Measurements from ENCODE around the gene CACNA1H.
"Not testable (repeated sequence)": the region's sequence is repeated elsewhere in the genome, so short reads cannot be mapped to it uniquely, and the experiment has no call there.

CACNA1H gene

DNA sequence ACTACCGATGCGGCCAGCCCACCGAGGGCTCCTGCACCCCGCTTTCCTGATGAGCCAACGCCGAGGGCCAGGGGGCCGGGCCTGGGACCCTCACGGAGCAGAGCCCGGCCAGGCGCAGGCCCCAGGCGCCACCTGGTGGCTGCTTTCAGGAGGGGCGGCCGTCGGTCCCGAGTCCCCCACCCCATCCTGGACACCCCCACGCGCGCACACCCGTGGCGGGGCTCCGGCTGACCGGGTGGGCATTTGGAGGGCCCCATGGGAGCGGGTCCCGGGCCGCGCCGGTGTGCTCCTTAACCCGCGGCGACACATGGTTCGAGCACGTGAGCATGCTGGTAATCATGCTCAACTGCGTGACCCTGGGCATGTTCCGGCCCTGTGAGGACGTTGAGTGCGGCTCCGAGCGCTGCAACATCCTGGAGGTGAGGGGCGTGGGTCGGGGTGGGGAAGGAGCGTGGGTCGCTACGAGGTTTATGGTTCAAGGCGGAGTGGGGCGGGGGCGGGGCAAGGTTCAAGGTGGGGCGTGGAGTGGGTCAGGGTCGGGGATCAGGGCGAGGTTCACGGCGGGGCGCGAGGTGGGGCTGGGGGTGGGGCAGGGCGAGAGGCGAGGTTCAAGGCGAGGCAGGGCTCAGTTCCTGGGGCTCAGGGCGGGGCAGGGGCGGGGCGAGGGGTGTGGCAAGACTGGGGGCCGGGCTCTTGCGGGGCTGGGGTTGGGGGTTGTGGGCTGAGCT, 41.9 kb downstream of the CACNA1H start:
- peak; percentile 72 for DNase-seq

DNA sequence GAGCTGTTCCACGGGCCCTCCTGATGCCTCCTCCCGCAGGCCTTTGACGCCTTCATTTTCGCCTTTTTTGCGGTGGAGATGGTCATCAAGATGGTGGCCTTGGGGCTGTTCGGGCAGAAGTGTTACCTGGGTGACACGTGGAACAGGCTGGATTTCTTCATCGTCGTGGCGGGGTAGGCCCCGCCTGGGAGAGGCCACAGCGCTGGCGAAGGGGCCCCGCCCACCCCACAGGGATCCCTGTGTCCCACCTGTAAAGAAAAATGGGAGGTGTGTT, 42.4 kb downstream of the CACNA1H start:
- no peak for DNase-seq

DNA sequence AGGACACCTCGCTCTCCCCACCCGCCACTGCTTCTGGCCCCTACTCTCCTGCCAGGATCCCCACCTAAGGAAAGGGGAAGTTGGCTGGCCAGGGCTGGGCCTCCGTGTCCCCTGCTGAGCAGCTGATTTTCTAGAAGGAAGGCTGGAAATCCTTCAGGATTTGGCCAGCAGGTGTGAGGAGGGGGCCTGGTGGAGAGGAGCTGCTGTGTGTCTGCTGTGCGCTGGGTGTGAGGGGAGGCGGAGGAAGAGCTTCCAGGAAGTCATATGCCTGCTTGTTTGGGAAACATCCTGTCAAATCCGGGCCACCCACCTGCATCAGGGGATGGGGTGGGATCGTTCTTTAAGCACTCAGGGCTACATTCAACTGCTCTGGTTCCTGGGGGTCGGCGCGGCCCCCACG, 43.6 kb downstream of the CACNA1H start:
- DNase-seq, result no peak

DNA sequence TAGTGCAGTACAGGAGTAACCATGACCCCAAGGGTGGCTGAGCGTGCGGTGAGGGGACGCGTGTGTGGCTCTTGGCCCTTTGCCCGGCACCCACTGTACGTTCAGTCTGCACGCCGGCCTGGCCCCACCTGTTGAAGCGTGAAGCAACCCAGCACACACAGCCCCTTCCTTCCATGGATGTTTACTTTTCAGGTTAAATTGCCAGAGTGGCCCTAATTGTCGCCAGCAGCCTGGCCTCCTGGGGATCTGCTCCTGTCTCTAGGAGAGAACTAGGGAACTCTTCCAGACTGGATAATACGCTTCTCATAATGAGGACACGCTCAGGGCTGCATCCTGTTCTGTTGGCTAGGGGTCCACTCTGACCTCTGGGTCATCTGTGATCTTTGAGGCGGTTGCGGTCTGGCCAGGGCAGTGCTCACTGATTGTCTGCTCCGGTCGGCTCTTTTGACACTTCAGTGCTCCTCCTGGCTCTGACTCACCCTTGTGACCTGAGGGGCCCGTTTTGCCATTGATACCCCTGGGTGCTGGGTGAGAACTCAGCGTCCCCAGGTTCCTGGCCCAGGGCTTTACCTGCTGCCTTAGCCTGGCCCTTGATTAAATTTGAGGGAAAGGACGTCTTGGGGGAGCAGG, 44.4 kb downstream of the CACNA1H start:
- no peak for DNase-seq

DNA sequence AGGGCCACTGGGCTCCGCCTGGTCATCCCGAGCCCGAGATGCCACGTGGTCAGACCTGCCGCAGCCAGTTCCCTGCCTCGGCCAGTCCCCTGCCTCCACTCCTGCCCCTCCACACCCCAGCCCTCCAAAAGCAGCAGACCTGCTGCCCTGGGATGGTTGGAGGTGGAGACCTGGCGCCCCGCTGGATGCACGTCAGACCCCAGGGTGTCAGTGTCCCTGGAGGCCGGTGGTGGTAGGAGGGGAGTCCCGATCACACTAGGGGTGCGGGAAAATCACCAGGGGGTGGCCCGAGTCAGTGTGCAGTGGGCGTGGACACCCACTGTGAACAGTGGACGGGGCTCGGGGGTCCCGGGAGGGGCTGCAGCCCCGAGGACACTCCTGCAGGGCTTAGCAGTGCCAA, 45.3 kb downstream of the CACNA1H start:
- no peak for DNase-seq

DNA sequence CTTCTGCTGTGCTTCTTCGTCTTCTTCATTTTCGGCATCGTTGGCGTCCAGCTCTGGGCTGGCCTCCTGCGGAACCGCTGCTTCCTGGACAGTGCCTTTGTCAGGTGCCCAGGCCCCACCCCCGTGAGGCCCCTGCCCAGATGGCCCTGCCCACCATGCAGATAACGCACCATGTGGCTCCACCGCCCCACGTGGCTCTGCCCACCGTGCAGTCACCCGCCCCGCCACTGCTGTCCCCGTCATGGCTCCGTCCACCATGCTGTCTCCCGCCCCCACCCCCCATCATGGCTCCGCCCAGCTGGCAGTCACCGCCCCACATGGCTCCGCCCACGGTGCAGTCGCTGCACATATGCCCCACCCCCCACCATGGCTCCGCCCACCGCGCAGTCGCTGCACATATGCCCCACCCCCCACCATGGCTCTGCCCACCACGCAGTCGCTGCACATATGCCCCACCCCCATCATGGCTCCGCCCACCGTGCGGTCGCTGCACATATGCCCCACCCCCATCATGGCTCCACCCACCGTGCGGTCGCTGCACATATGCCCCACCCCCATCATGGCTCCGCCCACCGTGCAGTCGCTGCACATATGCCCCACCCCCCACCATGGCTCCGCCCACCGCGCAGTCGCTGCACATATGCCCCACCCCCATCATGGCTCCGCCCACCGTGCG, 45.9 kb downstream of the CACNA1H start:
- DNase-seq, result not testable (repeated sequence)

DNA sequence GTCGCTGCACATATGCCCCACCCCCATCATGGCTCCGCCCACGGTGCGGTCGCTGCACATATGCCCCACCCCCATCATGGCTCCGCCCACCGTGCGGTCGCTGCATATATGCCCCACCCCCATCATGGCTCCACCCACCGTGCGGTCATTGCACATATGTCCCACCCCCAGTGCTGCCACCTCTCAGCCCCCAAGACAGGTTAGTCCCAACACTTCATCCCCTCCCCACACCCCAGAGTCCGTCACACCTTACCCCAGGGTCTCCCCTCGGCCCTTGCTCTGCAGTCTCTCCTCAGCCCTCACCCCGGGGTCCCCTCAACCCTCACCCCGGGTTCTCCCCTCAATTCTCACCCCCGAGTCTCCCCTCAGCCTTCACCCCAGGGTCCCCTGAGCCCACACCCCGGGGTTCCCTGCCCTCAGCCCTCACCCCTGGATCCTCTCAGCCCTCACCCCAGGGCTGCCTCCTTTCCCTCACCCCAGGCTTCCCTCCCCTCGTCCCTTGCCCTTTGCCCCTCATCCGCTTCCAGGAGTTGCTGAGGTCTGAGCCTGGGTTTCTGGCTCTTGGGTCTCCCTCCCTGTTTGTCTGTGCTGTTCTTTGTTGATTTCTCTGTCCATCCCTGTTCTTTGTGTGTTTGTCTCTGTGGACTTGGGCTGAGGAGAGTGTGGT, 46.6 kb downstream of the CACNA1H start:
- DNase-seq, result no peak

DNA sequence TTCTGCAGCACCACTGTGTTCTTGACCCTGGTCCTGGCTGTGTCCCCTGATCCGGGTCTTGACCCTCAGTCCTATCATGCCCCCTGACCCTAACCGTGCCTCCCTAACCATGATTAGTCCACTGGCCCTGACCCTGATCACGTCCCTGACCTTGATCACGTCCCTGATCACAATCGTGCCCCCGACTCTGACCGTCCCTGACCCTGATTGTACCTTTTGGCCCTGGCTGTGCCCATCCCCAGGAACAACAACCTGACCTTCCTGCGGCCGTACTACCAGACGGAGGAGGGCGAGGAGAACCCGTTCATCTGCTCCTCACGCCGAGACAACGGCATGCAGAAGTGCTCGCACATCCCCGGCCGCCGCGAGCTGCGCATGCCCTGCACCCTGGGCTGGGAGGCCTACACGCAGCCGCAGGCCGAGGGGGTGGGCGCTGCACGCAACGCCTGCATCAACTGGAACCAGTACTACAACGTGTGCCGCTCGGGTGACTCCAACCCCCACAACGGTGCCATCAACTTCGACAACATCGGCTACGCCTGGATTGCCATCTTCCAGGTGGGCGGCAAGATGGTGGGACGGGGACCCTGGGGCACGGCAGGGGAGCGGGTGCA, 47.2 kb downstream of the CACNA1H start:
- no peak for DNase-seq

DNA sequence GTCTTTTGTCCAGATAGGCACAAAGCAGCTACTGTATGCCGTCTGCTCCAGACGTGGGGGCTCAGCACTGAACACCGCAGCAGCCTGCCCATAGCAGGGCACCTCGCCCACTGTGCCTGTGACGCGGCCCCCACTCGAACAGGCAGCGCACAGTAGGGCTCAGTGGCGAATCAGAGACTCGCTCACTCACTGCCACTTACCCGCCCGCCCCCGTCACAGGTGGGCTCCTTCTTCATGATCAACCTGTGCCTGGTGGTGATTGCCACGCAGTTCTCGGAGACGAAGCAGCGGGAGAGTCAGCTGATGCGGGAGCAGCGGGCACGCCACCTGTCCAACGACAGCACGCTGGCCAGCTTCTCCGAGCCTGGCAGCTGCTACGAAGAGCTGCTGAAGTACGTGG, 48.5 kb downstream of the CACNA1H start:
- no peak for DNase-seq

DNA sequence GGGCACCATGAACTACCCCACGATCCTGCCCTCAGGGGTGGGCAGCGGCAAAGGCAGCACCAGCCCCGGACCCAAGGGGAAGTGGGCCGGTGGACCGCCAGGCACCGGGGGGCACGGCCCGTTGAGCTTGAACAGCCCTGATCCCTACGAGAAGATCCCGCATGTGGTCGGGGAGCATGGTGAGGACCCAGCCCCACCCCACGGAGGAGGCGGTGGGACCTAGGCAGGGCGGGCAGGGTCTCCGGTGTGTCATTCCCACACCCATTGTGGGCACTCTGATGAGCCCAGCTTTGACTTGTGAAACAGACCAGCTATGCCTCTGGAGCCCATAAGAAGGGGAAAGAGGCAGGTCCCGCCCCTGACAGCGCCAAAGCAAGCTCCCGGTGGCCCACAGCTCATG, 49.4 kb downstream of the CACNA1H start:
- no peak for DNase-seq

DNA sequence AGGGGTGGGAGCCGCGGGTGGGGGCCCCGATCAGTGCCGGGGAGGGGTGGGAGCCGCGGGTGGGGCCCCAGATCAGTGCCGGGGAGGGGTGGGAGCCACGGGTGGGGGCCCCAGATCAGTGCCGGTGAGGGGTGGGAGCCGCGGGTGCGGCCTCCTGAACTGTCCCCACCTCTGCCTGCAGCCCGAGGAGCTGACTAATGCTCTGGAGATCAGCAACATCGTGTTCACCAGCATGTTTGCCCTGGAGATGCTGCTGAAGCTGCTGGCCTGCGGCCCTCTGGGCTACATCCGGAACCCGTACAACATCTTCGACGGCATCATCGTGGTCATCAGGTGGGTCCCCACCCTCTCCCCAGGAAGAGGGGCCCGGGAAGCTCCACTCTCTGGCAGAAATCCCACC, 52.0 kb downstream of the CACNA1H start:
- no peak for DNase-seq

DNA sequence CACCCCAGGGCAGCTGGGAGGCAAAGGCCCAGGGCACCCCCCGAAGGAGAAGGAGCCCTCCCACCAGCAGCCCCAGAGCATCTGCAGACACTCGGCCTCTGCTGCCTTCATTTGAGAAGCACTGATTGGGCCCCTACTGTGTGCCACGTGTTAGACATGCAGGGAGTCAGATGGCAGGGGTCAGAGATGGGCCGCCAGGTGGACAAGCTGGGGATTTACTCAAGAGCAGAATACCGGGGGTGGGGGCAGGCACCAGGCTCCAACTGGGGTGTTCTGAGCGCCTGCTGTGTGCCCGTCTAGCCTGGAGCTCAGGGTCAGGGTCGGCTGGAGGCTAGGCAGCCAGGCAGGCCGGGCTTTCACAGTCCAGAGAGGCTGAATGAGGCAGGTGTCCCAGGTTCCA, 53.4 kb downstream of the CACNA1H start:
- DNase-seq, result no peak

DNA sequence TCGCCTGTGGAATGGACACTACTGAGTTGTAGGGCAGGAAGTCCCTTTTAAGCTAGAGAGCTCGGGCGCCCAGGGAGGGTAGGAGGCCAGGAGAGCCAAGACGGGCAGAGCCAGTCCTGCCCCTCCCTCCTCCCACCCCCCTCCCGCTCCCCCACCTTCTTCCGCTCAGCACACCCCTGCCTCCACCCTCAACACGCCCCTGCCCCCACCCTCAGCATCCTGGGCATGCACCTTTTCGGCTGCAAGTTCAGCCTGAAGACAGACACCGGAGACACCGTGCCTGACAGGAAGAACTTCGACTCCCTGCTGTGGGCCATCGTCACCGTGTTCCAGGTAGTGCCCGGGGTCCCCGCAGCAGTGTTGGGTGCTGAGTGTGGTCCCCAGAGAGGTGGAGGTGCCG, 53.9 kb downstream of the CACNA1H start:
- DNase-seq, result no peak

DNA sequence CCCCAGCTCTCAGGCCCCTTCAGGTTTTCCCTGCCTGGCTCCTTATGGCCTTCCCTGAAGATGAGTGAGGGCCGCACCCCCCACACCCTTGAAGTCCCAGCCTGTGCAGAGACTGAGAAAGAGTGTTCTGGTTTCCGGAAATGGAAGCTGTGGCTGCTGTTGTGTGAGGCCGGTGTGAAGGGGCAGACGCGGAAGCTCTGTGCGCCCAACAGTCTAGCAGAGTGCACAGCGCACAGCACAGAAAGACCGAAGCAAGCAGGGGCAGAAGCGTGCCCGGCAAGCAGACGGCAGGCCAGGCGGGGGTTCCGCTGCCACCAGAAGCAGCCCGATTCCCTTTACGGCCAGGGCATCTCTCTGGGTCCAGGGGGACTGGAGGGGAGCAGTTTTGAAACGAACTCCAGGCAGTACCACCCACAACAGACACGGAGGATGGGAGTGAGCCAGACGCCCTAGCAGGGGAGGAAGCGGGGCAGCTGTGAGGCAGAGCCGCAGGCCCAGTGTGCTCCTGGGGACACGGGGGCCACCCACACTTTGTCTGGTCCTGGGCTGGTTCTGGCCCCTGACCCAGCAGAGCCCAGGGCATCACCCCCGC, 55.4 kb downstream of the CACNA1H start:
- peak; percentile 60 for DNase-seq

DNA sequence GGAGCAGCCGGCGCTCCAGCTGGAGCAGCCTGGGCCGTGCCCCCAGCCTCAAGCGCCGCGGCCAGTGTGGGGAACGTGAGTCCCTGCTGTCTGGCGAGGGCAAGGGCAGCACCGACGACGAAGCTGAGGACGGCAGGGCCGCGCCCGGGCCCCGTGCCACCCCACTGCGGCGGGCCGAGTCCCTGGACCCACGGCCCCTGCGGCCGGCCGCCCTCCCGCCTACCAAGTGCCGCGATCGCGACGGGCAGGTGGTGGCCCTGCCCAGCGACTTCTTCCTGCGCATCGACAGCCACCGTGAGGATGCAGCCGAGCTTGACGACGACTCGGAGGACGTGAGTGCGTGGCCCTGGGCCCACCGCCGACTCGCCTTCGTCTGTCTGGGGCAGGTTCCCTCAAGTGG, 56.2 kb downstream of the CACNA1H start:
- DNase-seq, result no peak

DNA sequence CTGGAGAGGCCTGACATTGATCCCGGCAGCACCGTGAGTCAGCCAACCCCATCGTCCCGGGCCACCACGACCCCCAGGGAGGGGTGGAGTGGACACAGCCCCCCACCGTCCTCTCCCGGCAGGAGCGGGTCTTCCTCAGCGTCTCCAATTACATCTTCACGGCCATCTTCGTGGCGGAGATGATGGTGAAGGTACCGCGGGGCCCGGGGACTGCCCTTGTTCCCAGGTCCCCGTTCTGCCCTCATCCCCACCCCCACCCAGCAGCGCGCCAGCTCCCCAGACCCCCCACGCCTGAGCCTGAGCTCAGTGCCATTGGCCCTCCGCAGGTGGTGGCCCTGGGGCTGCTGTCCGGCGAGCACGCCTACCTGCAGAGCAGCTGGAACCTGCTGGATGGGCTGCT, 57.6 kb downstream of the CACNA1H start:
- no peak for DNase-seq

DNA sequence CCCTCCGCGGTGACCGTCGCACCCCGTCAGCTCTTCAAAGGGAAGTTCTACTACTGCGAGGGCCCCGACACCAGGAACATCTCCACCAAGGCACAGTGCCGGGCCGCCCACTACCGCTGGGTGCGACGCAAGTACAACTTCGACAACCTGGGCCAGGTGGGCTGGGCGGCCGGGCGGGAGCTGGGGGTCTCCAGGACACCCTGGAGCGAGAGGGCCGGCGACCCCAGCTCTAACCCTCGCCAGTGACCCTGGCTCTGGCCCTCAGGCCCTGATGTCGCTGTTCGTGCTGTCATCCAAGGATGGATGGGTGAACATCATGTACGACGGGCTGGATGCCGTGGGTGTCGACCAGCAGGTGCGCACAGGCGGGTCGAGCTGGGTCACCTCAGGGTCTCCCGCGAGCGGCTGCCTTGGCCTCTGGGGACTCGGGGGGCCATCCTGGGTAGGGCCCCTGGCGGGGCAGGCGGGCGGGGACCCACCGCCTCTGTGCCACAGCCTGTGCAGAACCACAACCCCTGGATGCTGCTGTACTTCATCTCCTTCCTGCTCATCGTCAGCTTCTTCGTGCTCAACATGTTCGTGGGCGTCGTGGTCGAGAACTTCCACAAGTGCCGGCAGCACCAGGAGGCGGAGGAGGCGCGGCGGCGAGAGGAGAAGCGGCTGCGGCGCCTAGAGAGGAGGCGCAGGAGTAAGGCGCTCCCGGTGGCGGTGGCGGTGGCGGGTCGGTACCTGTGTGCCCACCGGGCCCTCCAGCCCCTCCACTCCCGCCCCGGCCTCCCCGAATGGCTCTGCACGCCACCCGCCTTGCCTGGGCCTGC, 58.8 kb downstream of the CACNA1H start:
- no peak for DNase-seq

DNA sequence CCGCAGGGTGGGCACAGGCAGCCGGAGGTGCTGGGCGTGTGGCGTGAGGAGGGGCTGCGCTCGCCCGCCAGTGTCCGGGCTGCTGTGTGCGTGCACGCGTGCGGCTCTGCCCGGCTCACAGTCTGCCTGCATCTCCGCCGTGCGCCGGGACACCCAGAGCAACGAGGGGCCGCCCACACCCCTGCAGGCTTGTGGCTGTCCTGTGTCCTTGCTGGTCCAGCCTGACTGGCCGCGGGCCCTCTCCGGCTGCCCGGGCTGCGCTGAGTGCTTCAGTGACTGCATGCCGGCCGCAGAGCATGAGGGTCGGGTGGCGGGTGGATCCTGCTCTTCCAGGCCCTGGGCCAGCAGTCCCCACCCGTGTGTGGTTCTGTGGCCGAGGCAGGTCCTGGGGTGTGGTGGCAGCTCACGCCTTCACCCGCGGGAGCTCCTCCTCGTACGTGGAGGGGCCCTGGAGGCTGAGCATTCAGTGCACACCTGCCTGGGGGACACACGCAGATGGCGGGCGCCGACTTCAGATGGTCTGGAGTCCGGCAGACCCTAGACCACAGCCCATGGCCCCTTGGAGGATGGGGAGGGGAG, 59.8 kb downstream of the CACNA1H start:
- no peak for DNase-seq

DNA sequence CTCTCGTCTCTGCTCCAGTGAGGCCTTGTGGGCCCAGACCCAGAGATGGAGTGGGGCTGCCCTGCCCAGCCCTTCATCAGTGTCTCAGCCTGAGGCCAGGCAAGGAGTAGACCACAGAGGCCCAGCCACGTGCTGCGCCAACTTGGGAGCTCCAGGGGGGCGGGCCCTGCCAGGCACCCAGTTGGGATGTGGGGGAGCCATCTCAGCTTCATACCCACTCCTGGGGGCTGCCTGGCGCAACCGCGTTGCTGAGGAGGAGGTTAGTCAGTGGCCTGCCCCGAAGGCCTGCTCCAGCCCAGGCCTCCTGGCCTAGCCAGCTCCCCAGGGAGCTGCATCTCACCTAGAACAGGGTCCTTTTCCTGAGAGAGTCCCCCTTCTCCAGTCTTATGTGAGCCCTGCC, 60.3 kb downstream of the CACNA1H start:
- DNase-seq, result no peak

DNA sequence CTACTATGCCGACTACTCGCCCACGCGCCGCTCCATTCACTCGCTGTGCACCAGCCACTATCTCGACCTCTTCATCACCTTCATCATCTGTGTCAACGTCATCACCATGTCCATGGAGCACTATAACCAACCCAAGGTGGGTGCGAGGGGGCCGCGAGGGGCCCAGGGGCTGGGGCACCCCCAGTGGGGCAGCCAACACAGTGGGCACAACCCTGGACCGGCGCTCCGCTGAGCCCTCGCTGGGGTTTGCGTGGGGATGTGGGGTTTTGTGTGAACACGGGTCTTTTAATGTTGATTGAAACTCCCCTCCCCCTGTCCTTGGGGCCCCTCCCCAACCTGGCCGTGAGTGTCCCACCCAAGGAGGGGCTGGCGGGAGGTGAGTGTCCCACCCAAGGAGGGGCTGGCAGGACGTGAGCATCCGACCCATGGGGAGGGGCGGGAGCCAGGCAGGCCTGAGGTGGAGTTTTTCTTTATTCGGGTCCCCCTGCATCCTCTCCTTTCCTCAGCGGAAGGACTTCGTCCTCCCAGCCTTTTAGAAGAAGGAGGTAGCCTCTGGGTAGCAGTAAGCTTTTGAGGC, 61.0 kb downstream of the CACNA1H start:
- DNase-seq, result no peak

DNA sequence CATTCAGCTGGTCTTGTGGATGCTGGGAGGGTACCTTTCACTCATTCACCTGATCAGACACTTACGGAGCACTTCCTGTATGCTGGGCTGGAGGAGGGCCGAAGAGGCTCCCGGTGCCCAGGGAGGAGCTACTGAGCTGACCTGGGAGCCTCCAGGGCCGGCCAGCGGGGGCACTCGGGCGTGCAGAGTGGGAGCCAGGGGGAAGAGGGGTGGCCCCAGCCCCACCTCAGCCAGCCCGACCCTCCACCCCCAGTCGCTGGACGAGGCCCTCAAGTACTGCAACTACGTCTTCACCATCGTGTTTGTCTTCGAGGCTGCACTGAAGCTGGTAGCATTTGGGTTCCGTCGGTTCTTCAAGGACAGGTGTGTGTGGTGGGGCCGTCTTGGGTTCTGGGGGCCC, 61.8 kb downstream of the CACNA1H start:
- no peak for DNase-seq
